Measurements from ENCODE around the gene PPP1R14D. TPM values are rescaled to one million over a fixed set of nuclear protein-coding genes. Genes with fewer than 3 reads are reported as not detected.

Gene PPP1R14D
- total and polyA plus RNA-seq, 2 of the 8 experiments (the other 6 are each of a cell fraction or from before 2014, with no cell fraction given): not detected

- TF ChIP-seq CHD7 (IDR thresholded peaks at IDR 0.05; ENCODE audit: insufficient replicate concordance, low read length) (no peak), BACH1 (IDR thresholded peaks at IDR 0.05; ENCODE audit: low read length) (no peak), POLR2AphosphoS5 (IDR thresholded peaks at IDR 0.05; ENCODE audit: low read depth, low read length) (no peak), NRF1 (IDR thresholded peaks at IDR 0.05; ENCODE audit: low read depth, low read length) (no peak)
These were observed 32.5 kb downstream of the PPP1R14D start (continued) for GRCh38 chr15:40796041-40796440.
